Esophagus (tissue), 2 donors: ENCODE results near the gene ANG. TPM values are rescaled to one million over a fixed set of nuclear protein-coding genes. Genes with fewer than 3 reads are reported as not detected.
"Not testable (repeated sequence)": the region's sequence is repeated elsewhere in the genome, so short reads cannot be mapped to it uniquely, and the experiment has no call there.

ENCODE experiments used
- H3K27ac ChIP-seq, 2 donors: one replicate each; pipeline ENCODE4 v1.5.1; 2013; ENCODE audit warnings: low read depth in 2 of 2, mild to moderate bottlenecking in 2 of 2, inconsistent platforms in 1 of 2, low read length in 1 of 2, moderate library complexity in 1 of 2
- H3K27me3 ChIP-seq, 2 donors: one replicate each; pipeline ENCODE4 v1.6.1; 2013; ENCODE audit warnings: low read length in 2 of 2, control low read depth in 1 of 2, mild to moderate bottlenecking in 1 of 2; ENCODE audit not compliant: insufficient read depth in 2 of 2, control insufficient read depth in 1 of 2
- H3K36me3 ChIP-seq, 2 donors: one replicate each; pipeline ENCODE4 v1.6.1; 2013; ENCODE audit warnings: low read length in 1 of 2; ENCODE audit not compliant: control insufficient read depth in 2 of 2, insufficient read depth in 2 of 2
- H3K4me1 ChIP-seq, 2 donors: one replicate each; pipeline ENCODE4 v1.6.1; 2013; ENCODE audit warnings: low read length in 1 of 2; ENCODE audit not compliant: control insufficient read depth in 2 of 2, insufficient read depth in 2 of 2
- H3K4me3 ChIP-seq, 2 donors: one replicate each; pipeline ENCODE4 v1.5.1; 2013; ENCODE audit warnings: low read length in 2 of 2, mild to moderate bottlenecking in 2 of 2, low read depth in 1 of 2, moderate library complexity in 1 of 2
- H3K9me3 ChIP-seq, 2 donors: one replicate each; pipeline ENCODE4 v1.6.1; 2013; ENCODE audit warnings: mild to moderate bottlenecking in 2 of 2, low read depth in 1 of 2, low read length in 1 of 2, moderate library complexity in 1 of 2; ENCODE audit not compliant: control insufficient read depth in 2 of 2, insufficient read depth in 1 of 2
- WGBS, 2 donors: extraction: QIAGEN DNeasy Blood & Tissue Kit; methylation state at CpG; one replicate each; pipeline ENCODE4 v1.1.7; 2013; 5-methylcytosine and 5-hydroxymethylcytosine counted together
- polyA plus RNA-seq, 2 donors: library from polyadenylated mRNA; stranded (reverse); fragments of 200-250 nt; gene quantifications; one replicate each; pipeline ENCODE4 v1.2.3, GENCODE V29; 2013
- donor health status: healthy with polysubstance abuse.
- donor health status: Bipolar disorder and iron deficiency.

The ANG gene
- polyA plus RNA-seq, 2 donors = 4.6 to 8.4 TPM

DNA sequence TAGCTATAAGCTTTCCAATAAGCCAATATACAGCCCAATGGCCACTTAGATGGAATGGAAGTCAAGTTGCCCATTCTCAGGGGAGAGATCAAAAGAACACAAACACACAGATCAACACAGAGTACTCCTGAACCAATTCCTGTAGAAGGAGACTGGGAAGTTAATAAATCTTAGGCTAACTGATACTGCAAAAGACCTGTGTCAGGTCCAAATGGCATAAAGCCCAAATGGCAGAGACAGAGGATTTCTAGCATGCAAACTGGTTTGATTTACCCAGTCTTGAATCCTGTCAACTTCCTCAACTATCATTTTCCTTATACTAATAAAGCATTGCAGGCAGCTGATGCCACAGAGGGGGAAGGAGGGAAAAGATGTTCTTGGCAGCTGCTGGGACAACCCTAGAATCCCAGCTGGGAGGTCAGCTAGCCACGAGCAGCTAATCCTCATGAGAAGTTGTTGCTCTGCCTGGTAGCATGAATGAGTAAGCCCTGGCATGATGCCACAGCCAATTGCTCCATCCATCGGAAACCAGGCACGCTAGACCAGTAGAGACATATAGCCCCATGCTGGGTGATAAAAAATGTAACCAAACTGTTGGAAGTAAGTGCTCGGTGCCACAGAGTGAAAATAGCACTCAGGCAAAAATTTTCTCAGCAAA lies 26.2 kb downstream of the ANG start:
- 24 to 31% methylated on average over 4 of the region's 4 CpGs for WGBS, 2 donors
- Histone ChIP-seq H3K9me3 (no peaks in the 10 kb centered on the region), H3K36me3 (no peaks in the 10 kb centered on the region), H3K4me3 (no peak overlapping the region), H3K4me1 (peaks cover 0 to 3% of the 10 kb centered on the region in 2 donors), H3K27ac (peak overlapping the region; percentile 47 to 79), H3K27me3 (no peaks in the 10 kb centered on the region)

DNA sequence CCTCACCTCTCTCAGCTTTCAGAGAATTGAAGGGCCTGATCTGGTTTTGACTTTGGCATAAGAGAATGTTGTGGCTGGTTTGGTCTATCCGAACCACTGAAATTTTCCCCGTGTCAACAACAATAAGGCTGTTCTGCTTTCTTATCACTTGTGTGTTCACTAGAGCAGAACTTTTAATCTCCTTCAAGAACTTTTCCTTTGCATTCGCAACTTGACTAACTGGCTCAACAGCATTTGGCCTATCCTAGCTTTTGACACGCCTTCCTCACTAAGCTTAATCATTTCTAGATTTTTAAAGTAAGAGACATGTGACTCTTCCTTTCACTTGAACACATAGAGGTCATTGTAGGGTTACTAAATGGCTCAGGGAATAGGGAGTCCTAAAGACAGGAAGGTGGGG lies 31.2 kb downstream of the ANG start:
- Histone ChIP-seq H3K4me1 (peaks cover 0 to 3% of the 10 kb centered on the region in 2 donors), H3K9me3 (no peaks in the 10 kb centered on the region), H3K4me3 (no peak overlapping the region), H3K27ac (peak overlapping the region; percentile 38 to 83), H3K27me3 (no peaks in the 10 kb centered on the region), H3K36me3 (no peaks in the 10 kb centered on the region)
- 41 to 44% methylated on average over 4 of the region's 4 CpGs for WGBS, 2 donors

DNA sequence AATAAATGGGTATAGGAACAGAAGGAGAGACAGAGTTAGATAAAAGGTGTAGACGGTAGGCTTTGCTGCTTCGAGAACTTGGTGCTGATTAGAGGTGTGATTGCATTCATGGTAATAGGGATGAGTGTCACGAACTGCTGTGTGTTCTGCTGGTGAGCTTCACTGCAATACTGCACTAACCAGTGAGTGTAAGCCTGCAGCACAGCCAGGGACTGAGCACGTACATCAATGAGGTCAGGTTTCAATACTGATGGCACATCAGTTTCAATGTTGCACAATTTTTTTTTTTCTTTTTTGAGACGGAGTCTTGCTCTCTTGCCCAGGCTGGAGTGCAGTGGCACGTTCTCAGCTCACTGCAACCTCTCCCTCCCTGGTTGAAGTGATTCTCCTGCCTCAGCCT lies 32.2 kb downstream of the ANG start:
- no peaks in the 10 kb centered on the region for H3K9me3 ChIP-seq
- H3K36me3 ChIP-seq = no peaks in the 10 kb centered on the region
- H3K4me3 ChIP-seq = no peak overlapping the region
- H3K4me1 ChIP-seq = peaks cover 0 to 3% of the 10 kb centered on the region in 2 donors
- WGBS, 2 donors = 78 to 84% methylated on average over 6 of the region's 6 CpGs
- no peak overlapping the region for H3K27ac ChIP-seq
- H3K27me3 ChIP-seq = no peaks in the 10 kb centered on the region

DNA sequence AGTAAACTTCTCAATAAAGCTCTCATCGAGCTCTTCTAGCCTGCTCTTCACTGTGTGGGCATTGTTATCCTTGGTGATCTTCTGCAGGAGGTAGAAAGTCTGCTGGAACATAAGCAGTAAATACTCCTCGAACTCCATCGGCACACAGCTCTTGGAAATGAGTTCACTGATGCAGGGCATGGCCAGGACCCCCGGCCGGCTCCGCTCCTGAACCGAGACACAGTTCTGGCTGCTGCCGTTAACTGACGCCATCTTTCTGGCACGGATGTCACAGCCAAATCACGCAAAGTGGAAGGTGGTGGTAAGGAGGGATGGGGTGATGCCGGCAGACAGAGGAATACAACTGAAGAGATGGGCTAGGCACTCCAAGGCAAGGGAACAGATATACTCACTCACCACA lies 33.5 kb downstream of the ANG start:
- H3K27ac ChIP-seq = no peak overlapping the region
- peaks cover 0 to 3% of the 10 kb centered on the region in 2 donors for H3K4me1 ChIP-seq
- H3K36me3 ChIP-seq = no peaks in the 10 kb centered on the region
- H3K27me3 ChIP-seq = no peaks in the 10 kb centered on the region
- H3K9me3 ChIP-seq = no peaks in the 10 kb centered on the region
- WGBS, 2 donors = 92 to 95% methylated on average over 12 of the region's 12 CpGs
- H3K4me3 ChIP-seq = no peak overlapping the region

DNA sequence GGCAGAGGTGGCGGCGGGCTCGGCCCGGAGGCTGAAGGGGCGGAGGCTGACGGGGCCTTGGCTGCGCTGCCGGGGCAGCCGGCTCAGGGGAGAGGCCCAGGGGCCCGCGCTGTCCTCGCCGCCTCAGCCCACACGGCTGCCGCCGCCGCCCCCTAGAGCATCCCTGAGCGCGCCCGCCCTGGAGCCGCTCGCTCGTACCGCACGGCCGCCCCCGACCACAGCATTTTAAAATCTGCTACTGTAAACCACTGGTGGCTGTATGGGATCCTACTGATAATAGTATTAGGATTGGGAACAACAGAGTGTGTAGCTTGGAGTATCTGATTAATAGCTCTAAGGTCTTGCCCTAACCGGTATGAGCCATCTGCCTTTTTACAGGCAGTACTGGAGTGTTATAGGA lies 34.9 kb downstream of the ANG start:
- Histone ChIP-seq H3K36me3 (no peaks in the 10 kb centered on the region), H3K27ac (no peak overlapping the region), H3K4me3 (peak overlapping the region in 1 of 2 donors; percentile 1), H3K9me3 (no peaks in the 10 kb centered on the region), H3K27me3 (no peaks in the 10 kb centered on the region), H3K4me1 (peaks cover 0 to 3% of the 10 kb centered on the region in 2 donors)
- 28 to 37% methylated on average over 13 to 28 of the region's 28 CpGs for WGBS, 2 donors

DNA sequence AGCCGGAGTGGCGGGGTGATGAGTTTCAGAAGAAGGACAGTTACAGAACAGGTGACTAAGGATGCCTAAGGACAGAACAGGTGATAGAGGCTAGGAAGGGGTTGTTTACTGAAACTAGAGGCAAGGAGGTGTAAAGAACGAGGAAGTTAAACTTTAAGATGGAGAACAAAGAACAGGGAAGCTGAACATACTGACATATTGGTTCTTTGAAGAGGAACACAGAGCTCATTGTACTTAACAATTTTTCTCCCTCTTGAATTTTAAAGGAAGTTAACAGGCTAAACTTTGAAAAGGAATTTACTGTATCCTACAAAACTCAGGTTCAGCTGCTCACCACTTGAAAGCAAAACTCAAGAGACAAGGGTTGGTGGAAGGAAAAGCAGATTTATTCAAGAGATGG lies 37.6 kb downstream of the ANG start:
- H3K9me3 ChIP-seq, H3K36me3 ChIP-seq, H3K27me3 ChIP-seq, H3K4me3 ChIP-seq, H3K27ac ChIP-seq, H3K4me1 ChIP-seq: not testable (repeated sequence)
- WGBS, 2 donors = 87% methylated on average over 3 of the region's 3 CpGs

DNA sequence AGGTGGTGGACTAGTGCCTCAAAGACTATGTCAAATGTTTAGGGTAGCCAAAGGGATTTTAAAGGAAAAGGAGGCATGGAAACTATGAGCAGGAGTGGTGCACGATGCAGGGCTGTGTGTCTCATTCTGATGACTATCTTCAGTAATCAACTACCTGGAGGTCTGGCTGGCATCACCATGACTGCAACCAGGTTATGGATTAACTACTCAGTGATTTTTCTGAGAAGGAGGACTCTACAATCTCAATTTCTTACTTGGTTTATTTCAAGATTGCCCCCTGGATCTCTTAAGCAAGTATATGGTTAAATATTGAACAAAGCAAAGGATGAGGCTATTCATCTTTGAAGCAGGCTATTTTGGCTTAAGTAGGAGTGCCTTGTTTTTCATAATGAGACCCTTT lies 38.0 kb downstream of the ANG start:
- no peaks in the 10 kb centered on the region for H3K4me1 ChIP-seq
- no peak overlapping the region for H3K4me3 ChIP-seq
- 68 to 74% methylated on average over 1 of the region's 1 CpG for WGBS, 2 donors
- no peak overlapping the region for H3K27ac ChIP-seq
- no peaks in the 10 kb centered on the region for H3K36me3 ChIP-seq
- H3K9me3 ChIP-seq = no peaks in the 10 kb centered on the region
- H3K27me3 ChIP-seq = no peaks in the 10 kb centered on the region

DNA sequence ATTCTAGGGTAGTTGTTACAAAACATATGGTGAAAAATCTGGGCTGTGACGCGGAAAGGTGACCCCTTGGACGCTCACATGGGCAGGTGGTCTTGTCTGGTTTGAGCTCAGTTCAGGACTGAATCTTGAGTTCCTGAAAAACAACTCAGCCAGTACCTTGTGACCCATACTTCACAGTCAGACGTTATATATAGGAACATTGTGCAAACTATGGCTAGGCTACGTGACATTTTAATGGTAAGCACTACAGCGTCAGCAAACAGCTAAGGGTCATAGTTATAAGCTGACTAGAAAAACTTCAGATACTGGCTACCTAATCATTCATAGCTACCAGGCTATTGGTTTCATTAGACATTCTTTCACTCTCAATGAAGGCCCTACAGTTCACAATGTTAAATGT lies 42.3 kb downstream of the ANG start:
- no peak overlapping the region for H3K4me3 ChIP-seq
- no peak overlapping the region for H3K27ac ChIP-seq
- no peaks in the 10 kb centered on the region for H3K36me3 ChIP-seq
- no peaks in the 10 kb centered on the region for H3K27me3 ChIP-seq
- H3K9me3 ChIP-seq = no peaks in the 10 kb centered on the region
- H3K4me1 ChIP-seq = no peaks in the 10 kb centered on the region
- WGBS, 2 donors = 71 to 80% methylated on average over 6 of the region's 6 CpGs

DNA sequence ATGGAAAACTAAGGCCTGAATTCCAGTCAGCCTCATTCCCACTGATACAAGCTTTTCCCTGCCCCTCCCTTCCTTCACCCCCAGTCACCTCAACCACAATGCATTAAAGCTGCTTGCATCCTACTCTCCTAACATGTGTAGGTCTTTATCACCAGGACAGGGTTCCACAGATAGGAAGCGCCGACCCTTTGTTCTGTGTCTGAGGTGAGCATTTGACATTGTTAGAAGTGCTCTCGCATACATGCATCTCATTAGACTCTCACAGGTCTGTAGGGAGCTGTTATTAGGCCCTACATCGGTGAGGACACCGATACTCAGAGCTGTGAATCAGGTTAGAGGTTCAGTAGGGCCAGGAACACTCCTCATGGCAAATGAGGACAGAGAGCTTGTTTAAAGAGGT lies 43.9 kb downstream of the ANG start:
- Histone ChIP-seq H3K9me3 (no peaks in the 10 kb centered on the region), H3K27ac (no peak overlapping the region), H3K4me3 (no peak overlapping the region)

DNA sequence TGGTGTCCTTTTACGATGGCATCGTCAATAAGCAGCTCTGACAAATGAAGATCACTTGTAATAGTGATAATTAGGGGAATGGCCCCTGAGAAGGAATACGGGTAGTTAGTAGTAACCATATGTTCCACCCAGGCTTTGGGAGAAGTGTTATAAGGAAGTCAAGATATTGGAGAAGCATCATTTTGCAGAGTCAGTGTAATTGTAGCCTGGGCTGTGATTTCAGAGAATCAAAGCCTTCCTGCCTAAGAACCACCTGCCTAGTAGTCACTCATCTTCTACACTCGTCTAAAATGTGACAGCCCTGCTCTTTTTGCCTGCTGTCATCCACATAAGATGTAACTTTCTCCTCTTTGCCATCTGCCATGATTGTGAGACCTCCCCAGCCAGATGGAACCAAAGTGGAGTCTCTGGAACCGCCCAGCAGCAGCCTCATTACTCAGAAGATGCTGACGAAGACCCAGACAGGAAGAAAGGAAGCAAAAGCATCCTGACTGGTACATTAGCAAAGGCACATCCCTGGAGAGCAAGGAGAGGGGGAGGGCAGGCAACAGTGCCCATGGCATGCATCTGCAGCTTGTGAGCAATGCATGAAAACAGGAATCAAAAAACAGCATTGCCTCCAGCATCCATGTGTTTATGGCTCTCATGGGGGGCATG lies 44.5 kb downstream of the ANG start:
- no peaks in the 10 kb centered on the region for H3K4me1 ChIP-seq
- no peak overlapping the region for H3K27ac ChIP-seq
- no peaks in the 10 kb centered on the region for H3K36me3 ChIP-seq
- no peaks in the 10 kb centered on the region for H3K9me3 ChIP-seq
- 66 to 67% methylated on average over 6 of the region's 6 CpGs for WGBS, 2 donors
- no peaks in the 10 kb centered on the region for H3K27me3 ChIP-seq
- no peak overlapping the region for H3K4me3 ChIP-seq

More for the DNA sequence above, 43.9 kb downstream of the ANG start:
- H3K36me3 ChIP-seq = no peaks in the 10 kb centered on the region
- H3K4me1 ChIP-seq = no peaks in the 10 kb centered on the region
- H3K27me3 ChIP-seq = no peaks in the 10 kb centered on the region
- 84 to 87% methylated on average over 5 of the region's 5 CpGs for WGBS, 2 donors
